MCF 10A (cell line): ENCODE results near the gene ACMSD. TPM values are rescaled to one million over a fixed set of nuclear protein-coding genes. Genes with fewer than 3 reads are reported as not detected.
A peak's percentile ranks its signal among the peaks of the same experiment; 100 is the strongest.

Source experiments
- BruUV-seq: library from RNA; stranded (reverse); fragments of 400-500 nt; replicated peaks from 2 replicates; lab custom pipeline; 2021; lab: Mats Ljungman, UMichigan
- CTCF ChIA-PET: fragments of 300-600 bp; sonication (Branson Sonifier 250); formaldehyde crosslinking; extraction: SDS; loops from one replicate; lab custom pipeline; 2021; ENCODE audit warnings: antibody characterized with exemption, inconsistent platforms; lab: Yijun Ruan, JAX
- POLR2A ChIA-PET: fragments of 300-600, 350-650 bp; sonication (Branson Sonifier 250); formaldehyde crosslinking; extraction: SDS; loops from one replicate; lab custom pipeline; 2020; ENCODE audit warnings: antibody characterized with exemption, inconsistent platforms; lab: Yijun Ruan, JAX
- DNase-seq: peaks from one replicate; pipeline ENCODE4 v3.0.0-alpha.2; 2018; ENCODE audit not compliant: unreplicated experiment
- H3K27ac Mint-ChIP-seq: one replicate; pipeline ENCODE4 v1.8.0; 2022; ENCODE audit warnings: mild to moderate bottlenecking, low read depth, mixed read lengths; ENCODE audit not compliant: unreplicated experiment
- H3K27me3 Mint-ChIP-seq: one replicate; pipeline ENCODE4 v1.8.0; 2022; ENCODE audit warnings: mixed read lengths; ENCODE audit not compliant: insufficient read depth, unreplicated experiment
- H3K36me3 Mint-ChIP-seq: one replicate; pipeline ENCODE4 v1.8.0; 2022; ENCODE audit warnings: mild to moderate bottlenecking, moderate library complexity, mixed read lengths; ENCODE audit not compliant: insufficient read depth, unreplicated experiment
- H3K4me1 Mint-ChIP-seq: one replicate; pipeline ENCODE4 v1.8.0; 2022; ENCODE audit warnings: mixed read lengths; ENCODE audit not compliant: insufficient read depth, unreplicated experiment
- H3K4me3 Mint-ChIP-seq: one replicate; pipeline ENCODE4 v1.8.0; 2022; ENCODE audit warnings: mild to moderate bottlenecking, moderate library complexity, mixed read lengths; ENCODE audit not compliant: unreplicated experiment
- H3K9me3 Mint-ChIP-seq: one replicate; pipeline ENCODE4 v1.8.0; 2022; ENCODE audit warnings: mixed read lengths; ENCODE audit not compliant: unreplicated experiment
- CTCF ChIP-seq: fragments of 200-600 bp; IDR thresholded peaks from one replicate; pipeline ENCODE4 v1.8.0; 2022; ENCODE audit warnings: antibody characterized with exemption, mild to moderate bottlenecking; ENCODE audit not compliant: unreplicated experiment
- intact Hi-C: fragments of 100-400 bp; cut with micrococcal nuclease; formaldehyde crosslinking; loops from 2 replicates; pipeline ENCODE4 v1.14.1; 2022
- total RNA-seq: library from RNA; stranded (reverse); gene quantifications from 2 replicates; pipeline ENCODE4 v1.2.3, GENCODE V29; 2022

ACMSD gene
- total RNA-seq, 1 experiment from 2014 or later = not detected

- no peak overlapping the region for H3K27ac Mint-ChIP-seq
Observed at GRCh38 chr2:134933732-134934131, 95.3 kb downstream of the ACMSD start.

GRCh38 chr2:134934150-134934549, 95.7 kb downstream of the ACMSD start:
- Mint-ChIP-seq H3K4me1 (peaks cover 18% of the 10 kb centered on the region), H3K9me3 (no peaks in the 10 kb centered on the region), H3K4me3 (no peak overlapping the region), H3K27me3 (no peaks in the 10 kb centered on the region), H3K27ac (peak overlapping the region; percentile 63), H3K36me3 (peaks cover 32% of the 10 kb centered on the region)
- no peak for DNase-seq
- BruUV-seq = no TSS peak
- no peak for TF ChIP-seq CTCF
- ChIA-PET POLR2A (interaction anchor here (0.5 to 1.1 kb wide), 3 partner anchors 13 to 653 kb away, joined by 3 read pairs; no protein-coding TSS in a partner anchor), CTCF (interaction anchor here (0.6 kb wide), 1 partner anchor 818 kb away, joined by 4 read pairs; no protein-coding TSS in a partner anchor)
- intact Hi-C loops = no loop called here

More at GRCh38 chr2:134933732-134934131, 95.3 kb downstream of the ACMSD start:
- no TSS peak for BruUV-seq
- DNase-seq = no peak
- CTCF ChIA-PET = interaction anchor here (0.6 kb wide), 1 partner anchor 818 kb away, joined by 4 read pairs; no protein-coding TSS in a partner anchor
- peaks cover 18% of the 10 kb centered on the region for H3K4me1 Mint-ChIP-seq
- H3K9me3 Mint-ChIP-seq = no peaks in the 10 kb centered on the region
- no peak overlapping the region for H3K4me3 Mint-ChIP-seq
- H3K27me3 Mint-ChIP-seq = no peaks in the 10 kb centered on the region
- intact Hi-C loops = no loop called here
- H3K36me3 Mint-ChIP-seq = peaks cover 31% of the 10 kb centered on the region
- POLR2A ChIA-PET = no interaction called here
- no peak for TF ChIP-seq CTCF

- Mint-ChIP-seq H3K4me1 (peaks cover 18% of the 10 kb centered on the region), H3K27me3 (no peaks in the 10 kb centered on the region), H3K9me3 (no peaks in the 10 kb centered on the region), H3K27ac (peak overlapping the region; percentile 63), H3K4me3 (no peak overlapping the region), H3K36me3 (peaks cover 37% of the 10 kb centered on the region)
- ChIA-PET CTCF (no interaction called here), POLR2A (interaction anchor here (0.5 to 1.1 kb wide), 3 partner anchors 12 to 652 kb away, joined by 3 read pairs; no protein-coding TSS in a partner anchor)
- DNase-seq = peak; percentile 0
- intact Hi-C loops = no loop called here
- no TSS peak for BruUV-seq
- TF ChIP-seq CTCF = no peak
Observed at GRCh38 chr2:134934641-134935040, 96.2 kb downstream of the ACMSD start.

GRCh38 chr2:134936691-134937090, 98.3 kb downstream of the ACMSD start:
- H3K27ac Mint-ChIP-seq = no peak overlapping the region
- no peaks in the 10 kb centered on the region for H3K27me3 Mint-ChIP-seq
- intact Hi-C loops = no loop called here
- no TSS peak for BruUV-seq
- POLR2A ChIA-PET = no interaction called here
- TF ChIP-seq CTCF = no peak
- H3K9me3 Mint-ChIP-seq = no peaks in the 10 kb centered on the region
- H3K36me3 Mint-ChIP-seq = peaks cover 41% of the 10 kb centered on the region
- CTCF ChIA-PET = interaction anchor here (0.7 to 1.2 kb wide), 2 partner anchors 12 to 823 kb away, joined by 4 to 6 read pairs; no protein-coding TSS in a partner anchor
- H3K4me1 Mint-ChIP-seq = peaks cover 18% of the 10 kb centered on the region
- no peak overlapping the region for H3K4me3 Mint-ChIP-seq
- no peak for DNase-seq
